GM18907 (cell line): Measurements from ENCODE around the gene SYT13.

Source experiments
- ATAC-seq: cut with Tn5 transposase; IDR thresholded peaks from one replicate; pipeline ENCODE4 v1.9.1; 2021; ENCODE audit warnings: mild to moderate bottlenecking, moderate library complexity; ENCODE audit not compliant: unreplicated experiment

Gene SYT13, protein sequence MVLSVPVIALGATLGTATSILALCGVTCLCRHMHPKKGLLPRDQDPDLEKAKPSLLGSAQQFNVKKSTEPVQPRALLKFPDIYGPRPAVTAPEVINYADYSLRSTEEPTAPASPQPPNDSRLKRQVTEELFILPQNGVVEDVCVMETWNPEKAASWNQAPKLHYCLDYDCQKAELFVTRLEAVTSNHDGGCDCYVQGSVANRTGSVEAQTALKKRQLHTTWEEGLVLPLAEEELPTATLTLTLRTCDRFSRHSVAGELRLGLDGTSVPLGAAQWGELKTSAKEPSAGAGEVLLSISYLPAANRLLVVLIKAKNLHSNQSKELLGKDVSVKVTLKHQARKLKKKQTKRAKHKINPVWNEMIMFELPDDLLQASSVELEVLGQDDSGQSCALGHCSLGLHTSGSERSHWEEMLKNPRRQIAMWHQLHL

DNA sequence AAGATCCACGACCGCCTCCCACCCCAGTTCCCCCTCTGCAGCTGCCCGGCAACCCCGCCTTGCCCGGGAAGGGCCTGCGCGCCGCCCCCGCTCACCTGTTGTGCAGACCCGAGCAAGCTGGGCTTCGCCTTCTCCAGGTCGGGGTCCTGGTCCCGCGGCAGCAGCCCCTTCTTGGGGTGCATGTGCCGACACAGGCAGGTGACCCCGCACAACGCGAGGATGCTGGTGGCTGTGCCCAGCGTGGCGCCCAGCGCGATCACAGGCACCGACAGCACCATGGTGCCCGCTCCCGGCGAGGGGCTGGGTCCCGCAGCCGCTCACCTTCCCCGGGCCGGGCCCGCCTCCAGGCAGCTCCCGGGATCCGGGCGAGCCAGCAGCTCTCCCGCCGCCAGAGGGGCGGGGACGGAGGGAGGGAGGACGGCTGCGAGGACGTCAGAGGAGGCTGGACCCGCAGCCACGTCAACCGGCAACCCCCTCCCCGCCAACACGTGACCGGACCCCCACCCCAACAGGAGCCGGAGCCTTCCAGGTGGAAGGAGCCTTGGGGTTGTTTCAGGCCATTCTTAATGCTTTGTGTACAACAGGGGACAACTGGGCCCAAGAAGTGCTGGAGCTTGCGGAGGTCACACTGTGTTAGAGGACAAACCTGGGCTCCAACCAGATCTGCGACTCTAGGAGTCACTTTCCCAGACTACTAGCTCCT is at the start of gene SYT13:
Gene SYT13, minus strand, starts transcription at position 412 of the 703 bp plus-strand sequence. Its CDS starts 134 bp downstream, at position 278.
- ATAC-seq = no peak

DNA sequence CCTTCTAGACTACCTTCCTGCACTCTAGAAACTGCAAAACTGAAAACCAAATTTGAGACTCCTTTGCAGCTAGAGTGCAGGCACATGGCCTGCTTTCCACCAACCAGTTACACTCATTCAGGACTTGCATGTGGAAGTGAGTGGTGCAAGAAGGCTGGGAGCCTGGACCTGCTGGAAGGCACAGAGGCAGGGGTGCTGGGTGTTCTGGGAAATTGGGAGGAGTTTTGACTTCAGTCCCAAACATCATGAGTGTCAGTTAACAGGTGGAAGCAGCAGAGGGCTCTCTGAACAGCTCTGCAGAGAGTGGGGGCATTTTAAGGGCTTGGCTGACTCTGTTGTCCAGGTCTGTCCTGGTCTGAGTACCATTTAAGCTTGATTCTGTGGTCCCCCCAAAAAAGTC is 49.3 kb upstream of the SYT13 start:
- no peak for ATAC-seq

DNA sequence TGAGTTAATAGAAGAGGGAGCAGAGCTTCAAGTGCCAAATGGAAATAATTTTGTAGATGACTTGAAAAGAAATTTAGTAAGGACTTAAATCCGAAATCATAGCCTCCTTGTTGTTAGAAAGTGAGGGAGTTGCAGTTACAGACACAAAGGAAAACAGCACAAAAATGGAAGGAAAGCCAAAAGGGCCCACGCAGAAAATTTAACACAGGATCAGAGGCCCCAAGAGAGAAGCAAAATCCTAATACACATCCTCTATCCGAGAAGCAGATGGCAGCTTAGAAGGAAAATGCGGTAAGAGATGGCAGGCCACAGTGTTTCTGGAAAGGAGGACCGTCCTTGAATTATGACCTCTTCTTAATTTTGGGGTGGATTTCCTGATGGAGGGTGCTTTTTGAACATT is 48.7 kb upstream of the SYT13 start:
- no peak for ATAC-seq

DNA sequence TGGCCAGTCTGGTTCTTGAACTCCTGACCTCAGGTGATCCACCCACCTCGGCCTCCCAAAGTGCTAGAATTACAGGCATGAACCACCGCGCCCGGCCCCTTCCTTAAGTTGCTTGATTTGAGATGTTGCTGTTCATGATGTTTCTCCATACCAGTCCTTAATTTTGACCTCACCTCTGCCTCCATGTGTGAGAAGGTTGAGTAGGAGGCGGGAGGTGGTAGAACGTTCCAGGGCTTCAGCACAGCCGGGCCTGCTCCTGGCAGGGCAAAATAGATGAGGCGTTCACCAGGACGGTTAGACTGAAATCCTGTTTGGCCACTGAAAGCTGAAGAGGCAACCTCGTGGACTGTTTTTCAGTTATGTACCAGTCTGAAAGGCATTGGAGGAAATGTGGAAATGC is 48.3 kb upstream of the SYT13 start:
- no peak for ATAC-seq

DNA sequence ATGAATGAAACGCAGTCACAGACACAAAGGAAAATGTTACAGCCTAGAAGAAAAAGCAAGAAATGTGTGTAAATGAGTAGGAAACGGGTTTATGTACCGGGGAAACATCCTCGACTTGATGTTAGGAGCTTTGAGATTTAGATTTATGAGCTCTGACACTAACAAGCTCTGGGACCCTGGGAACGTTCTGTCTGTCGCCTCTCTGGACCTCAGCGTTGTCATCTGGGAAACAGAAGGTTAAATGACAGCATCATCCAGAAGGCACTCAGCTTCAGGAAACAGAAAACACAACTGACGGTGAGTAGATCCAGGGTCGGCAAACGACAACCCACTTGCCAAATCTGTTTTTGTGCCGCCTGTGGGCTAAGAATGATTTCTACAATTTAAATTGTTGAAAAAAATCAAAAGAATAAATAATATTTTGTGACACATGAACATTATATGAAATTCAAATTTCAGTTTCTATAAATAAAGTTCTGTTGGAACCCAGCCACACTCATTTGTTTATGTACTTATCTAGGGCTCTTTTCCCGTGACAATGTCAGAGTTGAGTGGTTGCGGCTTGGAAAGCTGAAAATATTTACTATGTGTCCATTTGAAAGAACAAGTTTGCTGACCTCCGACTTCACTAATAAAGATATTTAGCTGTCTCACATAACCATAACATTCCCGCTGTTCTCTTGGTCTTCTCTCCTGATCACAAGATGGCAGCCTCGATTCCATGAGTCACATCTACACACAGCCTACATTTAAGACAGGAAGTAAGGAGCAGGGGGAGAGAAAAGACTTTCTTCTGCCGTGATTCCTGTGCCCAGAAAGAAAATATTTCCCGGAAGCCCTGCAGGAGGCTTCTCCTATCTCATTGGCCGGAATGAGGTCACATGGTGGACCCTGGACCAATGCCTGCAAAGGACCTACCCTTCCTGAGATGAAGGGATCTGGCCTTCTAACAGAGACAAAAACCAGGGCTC is 47.1 kb upstream of the SYT13 start:
- ATAC-seq = no peak

DNA sequence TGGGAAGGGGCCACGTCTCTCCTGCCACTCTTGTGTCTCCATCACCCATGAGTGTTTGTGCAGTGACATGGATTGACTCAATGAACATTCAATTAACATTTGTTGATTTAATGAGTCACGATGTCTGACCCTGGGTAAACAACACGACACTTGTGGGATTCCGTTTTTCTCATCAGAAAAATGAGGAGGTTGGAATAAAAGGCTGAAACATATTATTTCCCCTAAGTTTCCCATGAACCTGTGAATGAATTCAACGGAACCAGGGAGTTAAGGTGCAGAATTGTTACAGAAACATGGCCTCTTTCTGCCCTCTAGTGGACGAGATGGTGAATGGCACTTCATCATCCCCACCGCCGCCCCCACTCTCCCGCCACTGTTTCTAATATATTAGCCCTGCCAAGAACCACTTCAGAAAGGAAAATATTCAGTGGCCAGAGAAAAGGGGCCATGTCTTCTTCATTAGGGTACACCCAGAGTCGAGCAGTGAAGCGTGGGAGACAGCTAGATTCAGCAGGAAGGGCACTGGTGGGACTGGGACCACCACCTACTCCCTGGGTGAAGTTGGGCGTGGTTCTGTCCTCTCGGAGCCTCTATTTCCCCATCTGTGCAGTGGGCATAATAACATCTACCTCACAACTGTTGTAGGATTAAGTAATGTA is 46.3 kb upstream of the SYT13 start:
- no peak for ATAC-seq

DNA sequence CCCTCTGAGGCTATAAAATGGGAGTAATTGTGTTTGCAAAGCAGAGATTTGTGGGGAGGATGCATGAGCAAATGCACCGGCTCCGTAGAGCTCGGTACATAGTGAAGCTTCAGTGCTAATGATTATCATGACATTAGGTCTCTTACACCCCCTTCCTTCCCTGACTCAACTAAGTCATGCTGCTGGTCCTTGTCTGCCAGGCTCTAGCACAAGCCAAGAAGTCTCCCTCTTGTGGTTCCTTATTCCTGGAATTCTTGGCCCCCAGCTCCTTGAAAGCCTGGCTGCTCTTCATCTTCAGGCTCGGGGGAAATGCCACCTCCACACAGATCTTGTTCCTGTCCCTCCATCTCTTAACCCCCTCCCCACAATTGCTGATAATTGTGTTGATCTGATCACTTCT is 45.7 kb upstream of the SYT13 start:
- no peak for ATAC-seq

DNA sequence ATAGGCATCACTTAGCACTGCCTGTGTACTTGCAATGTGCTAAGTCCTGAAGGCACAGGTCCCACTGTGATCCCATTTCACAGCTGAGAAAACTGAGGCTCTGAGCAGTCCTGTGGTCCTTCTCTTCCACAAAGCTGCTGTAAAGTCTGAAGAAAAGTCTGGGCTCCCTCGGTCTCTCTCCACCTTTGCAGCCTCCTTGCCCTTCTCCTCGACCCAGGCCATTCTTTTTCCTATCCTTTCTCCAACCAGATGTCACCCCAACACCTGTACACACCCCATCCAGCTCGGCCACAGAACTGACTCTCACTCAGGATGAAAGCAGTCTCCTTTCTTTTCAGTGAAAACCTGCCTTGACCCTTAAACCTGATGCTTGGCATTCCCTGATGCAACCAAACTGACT is 42.6 kb upstream of the SYT13 start:
- no peak for ATAC-seq

DNA sequence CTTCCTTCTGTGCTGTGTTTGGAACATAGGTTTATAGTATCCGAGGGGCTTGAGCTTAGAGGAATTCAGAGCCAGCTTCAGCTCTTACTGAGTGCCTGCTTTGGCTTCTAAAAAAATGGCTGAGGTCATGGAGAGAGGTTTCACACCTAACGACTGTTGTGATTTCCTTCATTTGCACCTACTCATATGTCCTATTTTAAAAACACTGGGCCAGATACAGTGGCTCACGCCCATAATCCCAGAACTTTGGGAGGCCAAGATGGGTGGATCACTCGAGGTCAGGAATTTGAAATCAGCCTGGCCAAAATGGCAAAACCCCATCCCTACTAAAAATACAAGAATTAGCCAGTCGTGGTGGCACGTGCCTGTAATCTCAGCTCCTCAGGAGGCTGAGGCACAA is 38.3 kb upstream of the SYT13 start:
- ATAC-seq = no peak

DNA sequence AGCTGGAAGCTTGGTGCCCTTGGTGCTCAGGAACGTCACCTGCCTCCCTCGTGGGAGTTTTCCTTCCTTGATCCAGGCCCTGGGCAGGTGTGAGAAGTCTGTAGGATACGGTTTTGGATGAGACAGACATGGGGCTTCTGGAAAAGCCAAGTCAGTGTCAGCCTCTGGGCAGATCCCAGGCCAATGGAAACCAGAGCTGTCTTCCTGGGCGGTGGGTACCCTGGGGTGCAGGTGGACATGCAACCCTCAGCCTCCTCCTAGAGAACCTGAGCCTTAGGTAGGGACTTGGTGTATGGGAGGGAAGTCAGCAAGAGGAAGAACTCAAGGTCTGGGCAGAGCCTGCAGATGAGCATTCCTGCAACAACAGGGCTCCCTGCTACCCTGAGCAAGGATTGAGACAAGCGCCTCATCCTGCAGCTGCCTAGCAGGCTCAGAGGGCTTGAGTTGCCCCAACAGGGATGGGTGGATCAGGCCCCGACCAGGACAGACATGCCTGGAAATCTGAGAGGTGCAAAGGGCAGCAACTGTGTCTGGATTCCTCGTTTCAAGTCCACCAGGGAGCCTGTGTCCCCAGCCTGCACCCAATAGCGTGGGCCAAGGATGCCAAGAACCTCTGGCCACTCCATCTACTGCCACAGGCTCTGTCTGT is 37.6 kb upstream of the SYT13 start:
- no peak for ATAC-seq

DNA sequence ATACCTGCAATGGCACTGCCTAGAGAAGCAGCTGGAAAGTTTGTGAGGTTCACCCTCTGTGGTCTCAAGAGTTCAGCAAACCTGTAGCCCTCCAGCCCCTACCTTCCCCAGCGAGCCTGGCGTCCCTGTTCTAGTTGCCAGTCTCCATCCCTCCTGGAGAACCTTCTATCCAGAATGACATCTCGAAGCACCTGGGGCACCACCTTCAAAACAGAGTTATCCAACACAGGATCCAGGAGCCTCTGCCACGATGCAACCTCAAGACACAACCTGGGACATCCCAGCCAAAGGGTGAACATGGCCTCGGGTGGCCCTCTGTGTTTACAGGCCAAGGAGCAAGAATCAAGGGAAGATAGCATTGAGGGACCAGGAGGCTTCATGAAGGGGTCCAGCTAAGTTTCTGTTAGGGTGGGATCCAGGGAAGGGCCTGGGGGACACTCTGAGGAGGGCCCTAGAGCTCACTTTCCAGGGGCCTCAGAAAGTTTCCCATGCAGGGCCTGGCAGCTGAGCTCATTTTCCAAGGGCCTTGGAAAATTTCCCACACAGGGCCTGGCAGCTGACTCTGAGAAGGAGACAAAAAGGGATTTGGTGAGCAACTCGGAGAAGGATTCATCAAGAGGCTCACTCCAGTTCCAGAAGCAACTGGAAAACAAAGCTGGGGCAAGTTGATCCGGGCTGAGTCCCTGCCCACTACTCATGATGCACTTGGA is 36.9 kb upstream of the SYT13 start:
- no peak for ATAC-seq

DNA sequence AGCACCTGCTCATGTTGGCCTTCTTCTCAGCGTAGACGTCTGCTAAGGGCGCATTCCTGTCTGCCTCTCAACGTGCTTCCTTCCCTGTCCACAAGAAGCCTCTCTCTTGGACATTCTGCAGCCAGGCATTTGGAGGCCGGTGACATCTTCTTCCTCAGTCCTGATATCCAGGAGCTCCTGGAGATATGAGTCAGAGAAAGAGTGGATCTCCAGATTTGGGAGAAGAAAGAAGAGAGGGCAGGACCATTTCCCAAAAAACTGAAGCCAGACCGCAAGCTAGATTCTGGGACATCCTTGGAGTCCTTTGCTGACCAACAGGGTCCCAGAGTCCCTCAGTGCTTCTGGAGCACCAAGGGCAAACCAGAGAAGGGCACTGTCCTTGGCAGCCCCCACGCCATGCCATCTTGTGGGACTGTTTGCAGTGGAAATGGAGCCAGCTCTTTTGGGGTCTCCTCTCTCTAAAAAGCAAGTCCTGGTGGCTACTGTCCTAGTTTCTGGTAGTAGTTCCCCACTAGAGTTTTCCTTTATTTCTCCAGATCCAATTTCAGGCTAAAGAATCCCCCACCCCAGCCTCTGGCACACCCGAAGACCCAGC is 36.1 kb upstream of the SYT13 start:
- ATAC-seq = no peak

DNA sequence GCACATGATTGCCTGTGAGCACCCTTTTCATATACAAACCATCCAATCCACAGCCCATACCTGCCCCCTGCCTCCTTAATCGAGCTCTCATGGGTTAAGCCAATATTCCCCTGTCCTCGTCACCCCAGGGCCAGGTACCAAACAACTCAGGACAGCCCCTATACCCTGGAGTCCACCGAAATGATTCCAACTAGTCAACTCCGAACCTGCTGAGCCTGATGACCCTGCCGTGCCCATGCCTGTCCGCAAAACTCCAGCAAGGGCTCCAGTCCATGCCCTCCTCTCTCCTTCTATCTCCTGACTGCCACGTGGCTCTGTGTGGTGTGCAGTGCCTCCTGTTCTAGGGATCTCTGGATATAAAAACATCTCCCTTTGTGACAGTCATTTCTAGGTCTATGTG is 35.5 kb upstream of the SYT13 start:
- no peak for ATAC-seq

DNA sequence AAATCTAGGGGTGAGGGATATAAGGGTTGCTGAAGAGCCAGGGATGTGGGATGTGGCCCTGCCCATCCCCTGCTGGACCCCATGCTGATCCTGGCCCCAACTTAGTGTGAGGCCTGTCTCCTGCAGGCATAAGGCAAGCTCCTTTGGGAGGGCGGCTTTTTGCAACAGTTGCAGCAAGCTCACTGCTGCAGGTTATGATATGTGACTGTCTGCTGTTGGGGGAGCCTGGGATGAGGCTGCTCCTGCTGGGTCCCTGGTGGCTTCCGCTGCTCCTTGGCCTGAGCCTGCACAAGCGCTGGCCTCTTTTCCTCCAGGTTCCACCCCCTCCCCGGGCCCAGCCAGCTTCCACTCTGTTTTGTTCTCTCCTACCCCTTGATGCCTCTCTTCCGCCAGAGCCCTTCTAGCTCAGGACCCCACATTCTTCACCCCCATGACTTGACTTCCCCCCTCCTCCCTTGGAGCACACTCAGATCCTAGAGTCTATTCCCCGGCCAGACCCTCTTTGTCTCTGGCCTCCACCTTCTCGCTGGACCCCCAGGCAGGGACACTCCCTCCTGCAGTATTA is 35.0 kb upstream of the SYT13 start:
- ATAC-seq = no peak

DNA sequence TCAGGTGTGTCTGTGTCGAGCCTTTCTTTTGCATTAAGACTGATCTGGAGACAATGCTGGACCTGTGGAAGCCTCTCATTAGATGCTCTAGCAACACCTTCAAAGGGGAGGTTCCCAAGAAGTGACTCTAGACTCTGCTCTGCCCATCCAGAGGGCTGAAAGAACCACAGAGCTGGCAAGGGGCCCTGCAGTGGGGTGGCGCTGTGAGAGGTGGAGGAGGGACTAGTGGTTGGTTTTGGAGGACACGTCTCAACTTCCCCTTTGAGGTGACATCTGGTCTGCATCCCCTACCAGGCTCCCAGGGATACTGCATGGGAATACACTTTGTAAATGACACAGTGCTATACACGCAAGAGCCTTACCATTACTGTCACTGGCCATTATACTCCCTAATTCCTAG is 34.2 kb upstream of the SYT13 start:
- no peak for ATAC-seq

DNA sequence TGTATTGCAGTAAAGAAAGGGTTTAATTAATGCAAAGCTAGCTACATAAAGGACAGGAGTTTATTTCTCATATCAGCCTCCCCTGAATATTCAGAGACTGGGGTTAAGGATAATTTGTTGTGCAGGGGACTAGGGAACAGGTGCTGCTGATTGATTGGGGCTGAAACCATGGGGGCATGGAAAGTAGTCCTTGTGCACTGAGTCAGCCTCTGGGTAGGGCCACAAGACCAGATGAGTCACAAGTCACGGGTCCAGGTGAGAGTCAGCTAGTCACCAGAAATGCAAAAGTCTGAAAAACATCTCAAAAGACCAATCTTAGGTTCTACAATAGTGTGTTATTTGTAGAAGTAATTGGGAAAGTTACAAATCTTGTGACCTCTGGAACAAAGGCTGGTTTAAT is 32.9 kb upstream of the SYT13 start:
- no peak for ATAC-seq

DNA sequence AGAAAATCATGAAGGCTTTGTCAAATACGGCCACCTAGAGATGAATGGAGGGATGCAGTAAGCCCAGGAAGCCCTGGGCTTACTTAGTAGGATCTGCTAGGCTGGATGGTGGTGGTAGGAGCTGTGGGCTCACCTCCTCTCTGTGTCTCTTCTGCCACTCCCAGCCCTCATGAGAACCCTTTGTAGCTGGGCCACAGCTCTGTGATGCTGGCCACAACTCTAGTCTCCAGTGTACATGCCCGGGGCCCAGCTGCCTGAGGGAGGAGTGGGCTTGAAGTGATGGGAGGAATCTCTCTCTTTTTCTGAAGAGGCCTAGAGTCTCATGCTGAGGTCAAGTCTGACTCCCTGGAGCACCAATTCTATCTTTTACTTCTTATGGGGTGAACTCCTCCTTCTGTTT is 32.4 kb upstream of the SYT13 start:
- no peak for ATAC-seq

DNA sequence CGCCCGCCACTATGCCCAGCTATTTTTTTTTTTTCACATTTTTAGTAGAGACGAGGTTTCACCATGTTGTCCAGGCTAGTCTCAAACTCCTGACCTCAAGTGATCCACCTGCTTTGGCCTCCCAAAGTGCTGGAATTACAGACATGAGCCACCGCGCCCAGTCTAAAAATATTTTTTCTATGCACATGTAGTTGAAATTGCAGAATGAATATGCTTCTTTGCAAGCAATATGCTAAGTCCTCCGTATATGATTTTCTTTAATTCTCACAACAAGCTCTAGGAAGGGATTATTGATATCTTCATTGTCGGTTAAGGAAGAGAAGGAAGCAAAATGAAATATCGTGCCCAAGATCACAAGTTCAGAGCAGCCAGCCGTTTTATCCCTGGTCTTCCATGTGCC is 30.1 kb upstream of the SYT13 start:
- no peak for ATAC-seq

DNA sequence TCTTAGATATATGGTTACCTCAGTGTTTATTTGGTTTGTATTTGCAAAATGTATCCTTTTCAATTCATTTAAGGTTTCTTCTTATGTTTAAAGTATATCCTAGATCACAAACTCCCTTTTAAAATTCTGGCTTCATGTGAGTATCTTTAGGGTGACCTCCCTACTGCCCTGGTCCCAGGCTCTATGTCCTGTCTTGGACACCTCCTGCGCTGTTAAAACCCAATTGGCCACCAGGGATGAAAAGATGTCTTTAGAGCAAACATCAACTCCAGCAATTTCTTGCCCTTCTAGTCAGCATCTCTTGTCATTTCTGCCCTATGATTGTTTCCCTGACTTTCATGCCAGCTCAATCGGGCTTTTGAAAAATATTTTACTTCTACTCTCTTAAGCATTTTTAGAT is 28.8 kb upstream of the SYT13 start:
- ATAC-seq = no peak
